IMR-90 (cell line): ENCODE measurements around the gene LRG1.

ENCODE experiments used
- BHLHE40 ChIP-seq: fragments of 150-350 bp; IDR thresholded peaks from 2 replicates; pipeline ENCODE4 v1.6.1; 2016; ENCODE audit warnings: mild to moderate bottlenecking, low read depth, low read length
- CTCF ChIP-seq: conservative IDR thresholded peaks from 2 replicates; pipeline ENCODE4 v1.5.1; 2012; ENCODE audit warnings: mild to moderate bottlenecking, low read depth, low read length, improper control_type of control experiment
- MAFK ChIP-seq: IDR thresholded peaks from 2 replicates; pipeline ENCODE4 v1.6.1; 2012; ENCODE audit warnings: low read depth, low read length, improper control_type of control experiment
- MAZ ChIP-seq: IDR thresholded peaks from 2 replicates; pipeline ENCODE4 v1.6.1; 2012; ENCODE audit warnings: low read depth, mild to moderate bottlenecking, low read length, improper control_type of control experiment, moderate library complexity, borderline replicate concordance
- POLR2A ChIP-seq: IDR thresholded peaks from 2 replicates; pipeline ENCODE4 v1.6.1; 2012; ENCODE audit warnings: mild to moderate bottlenecking, low read depth, low read length
- RAD21 ChIP-seq: IDR thresholded peaks from 2 replicates; pipeline ENCODE4 v1.6.1; 2012; ENCODE audit warnings: low read length, improper control_type of control experiment
- SMC3 ChIP-seq: fragments of 150-350 bp; IDR thresholded peaks from 2 replicates; pipeline ENCODE4 v1.6.1; 2016; ENCODE audit warnings: low read depth, mild to moderate bottlenecking, antibody characterized with exemption, low read length, moderate library complexity

- TF ChIP-seq MAFK (no peak), CTCF (no peak), RAD21 (no peak), POLR2A (no peak), MAZ (no peak), BHLHE40 (no peak), SMC3 (no peak)
These were observed 42.0 kb downstream of the LRG1 start for GRCh38 chr19:4497770-4498389.
